HFF-Myc (cell line): ENCODE results near the gene NYNRIN.
"Not testable (repeated sequence)": the region's sequence is repeated elsewhere in the genome, so short reads cannot be mapped to it uniquely, and the experiment has no call there.

Experiments
- DNase-seq: peaks from one replicate; pipeline ENCODE4 v3.0.0-alpha.2; 2011; ENCODE audit warnings: low read depth; ENCODE audit errors: extremely low read depth
- H3K4me3 ChIP-seq: replicated peaks from 2 replicates; pipeline ENCODE4 v1.5.1; 2011; ENCODE audit warnings: low read depth, mild to moderate bottlenecking, control low read depth, low read length
- CTCF ChIP-seq: IDR thresholded peaks from 2 replicates; pipeline ENCODE4 v1.5.1; 2012; ENCODE audit warnings: mild to moderate bottlenecking, low read depth, low read length, control low read depth; ENCODE audit errors: missing control alignments

Gene NYNRIN

DNA sequence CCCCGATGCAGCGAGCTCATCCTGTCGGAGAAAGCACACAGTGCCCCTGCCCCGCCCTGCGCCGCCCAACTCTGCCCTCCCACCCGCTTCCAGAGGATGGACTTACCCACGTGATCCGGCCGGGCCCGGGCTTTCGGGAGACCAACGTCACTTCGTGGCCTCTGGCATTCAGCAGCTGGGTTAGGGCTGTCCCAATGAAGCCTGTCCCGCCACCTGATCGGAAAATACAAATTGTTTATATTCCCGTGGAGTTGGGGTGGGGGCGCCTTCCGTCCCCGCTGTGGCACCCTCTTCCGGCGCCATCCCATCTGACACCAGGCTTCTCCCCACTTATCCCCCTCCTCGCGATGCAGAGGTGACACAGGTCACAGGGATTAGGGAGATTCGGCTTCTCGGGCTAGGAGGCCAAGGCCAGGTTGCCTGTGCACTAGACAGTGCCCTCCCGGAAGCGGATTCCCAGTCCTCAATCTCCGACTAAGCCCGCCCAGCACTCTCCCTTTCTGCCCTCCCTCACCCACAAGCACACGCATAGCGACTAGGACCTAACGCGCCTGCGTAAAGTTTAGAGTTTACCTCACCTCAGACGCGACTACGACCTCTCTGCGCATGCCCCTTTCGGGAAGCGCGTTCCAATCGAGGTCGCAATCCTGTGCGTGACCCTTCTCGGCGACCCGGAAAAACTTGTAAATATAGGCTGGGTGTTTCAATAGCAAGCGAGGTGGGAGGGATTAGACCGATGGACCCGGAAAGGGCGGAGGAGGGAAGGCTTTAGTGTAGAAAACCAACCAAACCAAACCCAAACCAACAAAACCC, 43.6 kb downstream of the NYNRIN start, which contains the start of gene SDR39U1:
Gene SDR39U1, minus strand, starts transcription at position 537 of the 813 bp plus-strand sequence. Its CDS starts 7 bp downstream, at position 530.
- peak within 1 kb of the TSS; percentile 58 for H3K4me3 ChIP-seq
- DNase-seq, result peak; percentile 99
- TF ChIP-seq CTCF, result no peak

DNA sequence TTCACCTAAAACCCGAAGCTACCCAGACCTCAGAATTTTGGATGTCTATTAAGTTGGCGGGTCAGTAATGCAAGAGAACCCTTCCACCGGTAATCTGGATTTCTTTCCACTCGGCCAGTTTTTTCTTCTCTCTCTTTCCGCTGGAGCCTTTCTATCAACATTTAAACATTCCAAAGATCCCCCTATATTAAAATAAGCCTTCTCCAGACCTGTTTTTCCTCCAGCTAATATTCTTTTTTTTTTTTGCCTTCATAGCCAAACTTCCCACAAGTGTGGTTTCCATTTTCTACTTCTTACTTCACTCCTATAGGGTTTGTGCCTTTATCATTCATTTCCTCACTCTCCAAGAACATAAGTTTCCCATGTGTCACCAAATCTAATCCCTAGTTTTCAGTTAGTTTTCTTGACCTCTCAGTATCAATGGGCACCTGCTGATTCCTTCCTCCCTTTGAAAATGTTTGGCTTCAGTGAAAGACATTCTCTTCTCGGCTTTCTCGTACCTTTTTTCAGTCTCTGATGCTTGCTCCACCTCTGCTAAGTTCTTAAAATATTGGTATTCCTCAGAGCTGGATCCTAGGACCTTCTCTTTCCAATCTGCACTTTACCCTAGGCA, 44.4 kb downstream of the NYNRIN start:
- DNase-seq, result no peak
- H3K4me3 ChIP-seq, result peak overlapping the region; percentile 58
- TF ChIP-seq CTCF, result no peak

DNA sequence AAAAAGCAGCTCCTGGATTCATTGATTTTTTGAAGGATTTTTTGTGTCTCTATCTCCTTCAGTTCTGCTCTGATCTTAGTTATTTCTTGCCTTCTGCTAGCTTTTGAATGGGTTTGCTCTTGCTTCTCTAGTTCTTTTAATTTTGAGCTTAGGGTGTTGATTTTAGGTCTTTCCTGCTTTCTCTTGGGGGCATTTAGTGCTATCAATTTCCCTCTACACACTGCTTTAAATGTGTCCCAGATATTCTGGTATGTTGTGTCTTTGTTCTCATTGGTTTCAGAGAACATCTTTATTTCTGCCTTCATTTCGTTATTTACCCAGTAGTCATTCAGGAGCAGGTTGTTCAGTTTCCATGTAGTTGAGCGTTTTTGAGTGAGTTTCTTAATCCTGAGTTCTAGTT, 52.0 kb downstream of the NYNRIN start:
- not testable (repeated sequence) for H3K4me3 ChIP-seq, DNase-seq

DNA sequence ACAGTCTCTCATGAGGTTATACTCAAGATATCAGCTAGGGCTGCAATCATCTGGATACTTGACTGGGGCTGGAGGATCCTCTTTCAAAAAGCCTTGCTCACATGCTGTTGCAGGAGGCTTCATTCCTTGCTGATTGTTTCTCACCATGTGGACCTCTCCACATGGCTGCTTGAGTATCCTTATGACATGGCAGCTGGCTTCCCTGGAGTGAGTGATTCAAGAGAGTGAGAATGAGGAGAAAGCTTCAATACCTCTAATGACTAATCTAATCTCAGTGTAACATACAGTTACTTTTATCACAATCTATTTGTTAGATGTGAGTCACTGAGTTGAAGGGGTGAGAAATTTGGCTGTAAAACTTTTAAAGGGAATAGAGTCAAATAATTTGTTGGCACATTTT, 58.2 kb downstream of the NYNRIN start:
- no peak overlapping the region for H3K4me3 ChIP-seq
- TF ChIP-seq CTCF, result no peak
- DNase-seq, result no peak

DNA sequence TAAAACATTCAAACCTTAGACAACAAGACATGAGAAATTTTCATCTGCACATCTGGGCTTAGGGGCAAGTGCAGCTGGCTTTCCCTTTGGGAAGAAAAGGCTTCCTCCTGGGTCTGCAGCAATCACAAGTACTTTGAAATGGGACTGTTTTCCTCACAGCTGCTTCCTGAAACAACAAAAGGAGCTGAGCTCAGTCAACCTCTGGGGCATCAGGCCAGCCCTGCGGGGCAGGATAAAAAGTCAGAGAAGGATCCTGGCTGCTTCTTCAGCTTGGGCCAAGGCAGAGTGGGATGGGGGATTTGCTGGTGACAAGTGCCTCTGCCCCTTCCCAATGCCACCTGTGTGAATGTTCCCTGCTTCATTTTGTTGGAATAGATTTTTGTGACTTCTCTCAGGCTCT, 59.9 kb downstream of the NYNRIN start:
- no peak overlapping the region for H3K4me3 ChIP-seq
- DNase-seq, result no peak
- TF ChIP-seq CTCF, result no peak

- TF ChIP-seq CTCF, result no peak
- DNase-seq, result no peak
- H3K4me3 ChIP-seq, result no peak overlapping the region
Observed at GRCh38 chr14:24459331-24459730, 60.5 kb downstream of the NYNRIN start.

GRCh38 chr14:24461336-24461735, 62.5 kb downstream of the NYNRIN start:
- TF ChIP-seq CTCF, result no peak
- no peak overlapping the region for H3K4me3 ChIP-seq
- DNase-seq, result no peak
